CMK (cell line): Measurements from ENCODE around the gene RAB21.
"Not testable (repeated sequence)": the region's sequence is repeated elsewhere in the genome, so short reads cannot be mapped to it uniquely, and the experiment has no call there.

ENCODE experiments used
- DNase-seq: peaks from one replicate; pipeline ENCODE4 v3.0.0-alpha.2; 2010; ENCODE audit warnings: low read depth

Gene RAB21

GRCh38 chr12:71752891-71753290 is 1.8 kb upstream of the RAB21 start:
- DNase-seq = peak; percentile 70

- no peak for DNase-seq
These were observed 656 bp downstream of the RAB21 start for GRCh38 chr12:71755146-71755892.

GRCh38 chr12:71756054-71756690 is 1.5 kb downstream of the RAB21 start:
- DNase-seq = no peak

GRCh38 chr12:71759941-71760340 is 5.3 kb downstream of the RAB21 start:
- no peak for DNase-seq

GRCh38 chr12:71760471-71760870 is 5.8 kb downstream of the RAB21 start:
- DNase-seq = no peak

GRCh38 chr12:71761354-71761753 is 6.7 kb downstream of the RAB21 start:
- DNase-seq = not testable (repeated sequence)

GRCh38 chr12:71763677-71764379 is 9.2 kb downstream of the RAB21 start:
- DNase-seq = no peak

- no peak for DNase-seq
These were observed 10.1 kb downstream of the RAB21 start for GRCh38 chr12:71764587-71765321.

- no peak for DNase-seq
These were observed 11.5 kb downstream of the RAB21 start for GRCh38 chr12:71766202-71766601.

- DNase-seq = no peak
These were observed 12.5 kb downstream of the RAB21 start for GRCh38 chr12:71767183-71767582.

GRCh38 chr12:71768900-71769299 is 14.2 kb downstream of the RAB21 start:
- DNase-seq = no peak

GRCh38 chr12:71771069-71771468 is 16.4 kb downstream of the RAB21 start:
- DNase-seq = no peak

- DNase-seq = no peak
These were observed 18.1 kb downstream of the RAB21 start for GRCh38 chr12:71772735-71773134.

- no peak for DNase-seq
These were observed 25.7 kb downstream of the RAB21 start for GRCh38 chr12:71780237-71780822.

GRCh38 chr12:71782017-71782416 is 27.4 kb downstream of the RAB21 start:
- DNase-seq = no peak

GRCh38 chr12:71786829-71787228 is 32.2 kb downstream of the RAB21 start:
- no peak for DNase-seq

GRCh38 chr12:71787580-71787979 is 32.9 kb downstream of the RAB21 start:
- DNase-seq = no peak

GRCh38 chr12:71790331-71790730 is 35.7 kb downstream of the RAB21 start:
- no peak for DNase-seq

GRCh38 chr12:71791473-71792150 is 36.9 kb downstream of the RAB21 start:
- DNase-seq = no peak

- no peak for DNase-seq
These were observed 37.9 kb downstream of the RAB21 start for GRCh38 chr12:71792599-71792998.

GRCh38 chr12:71795901-71796300 is 41.2 kb downstream of the RAB21 start:
- DNase-seq = no peak
